Measurements from ENCODE around the gene OPCML. TPM values are rescaled to one million over a fixed set of nuclear protein-coding genes. Genes with fewer than 3 reads are reported as not detected.

OPCML gene
- total RNA-seq, 1 experiment from 2014 or later: 0.94 TPM

GRCh38 chr11:133065847-133066485 is 466.3 kb downstream of the OPCML start:
- H3K4me2 ChIP-seq (ENCODE audit: insufficient read depth, insufficient read length, low read length): no peak overlapping the region
- H3K27me3 ChIP-seq (ENCODE audit: insufficient read depth, low read length): no peaks in the 10 kb centered on the region
- no peaks in the 10 kb centered on the region for H3K79me2 ChIP-seq (ENCODE audit: insufficient read depth, low read length)
- no peak for TF ChIP-seq CTCF (conservative IDR thresholded peaks at IDR 0.05)
- no peaks in the 10 kb centered on the region for H4K20me1 ChIP-seq (ENCODE audit: control insufficient read depth, insufficient read depth, insufficient read length)
- H3K56ac ChIP-seq (ENCODE audit: insufficient read length, low read depth, low read length): no peak overlapping the region
- Mint-ChIP-seq H3K36me3 (ENCODE audit: insufficient read depth in 1 of 3, low read depth in 3 of 3) (no peaks in the 10 kb centered on the region; a peak in 1 of 7 replicates), H3K27ac (no peak overlapping the region; a peak in 1 of 7 replicates), H3K4me1 (peaks cover 30 to 34% of the 10 kb centered on the region in 2 experiments), H3K9me3 (no peaks in the 10 kb centered on the region), H3K4me3 (no peak overlapping the region), H3K27me3 (ENCODE audit: low read depth) (peaks cover 49% of the 10 kb centered on the region)
- no peak overlapping the region for H3K18ac ChIP-seq (ENCODE audit: insufficient read length, low read depth, low read length)
- H2AFZ ChIP-seq (ENCODE audit: low read length): no peak overlapping the region
- no CpG with 5 or more reads among the region's 13 CpGs for WGBS (ENCODE audit: extremely low coverage, insufficient read length, low lambda C conversion rate)
- no peak overlapping the region for H2BK120ac ChIP-seq (ENCODE audit: low read depth, low read length, poor library complexity, severe bottlenecking)
- no peak for DNase-seq
- H3K9me3 ChIP-seq (ENCODE audit: control insufficient read depth, low read depth, low read length): no peaks in the 10 kb centered on the region
- H3T11ph ChIP-seq (ENCODE audit: low read length): no peak overlapping the region
- no peak overlapping the region for H4K8ac ChIP-seq (replicated peaks; ENCODE audit: insufficient read length, low read depth, low read length)
- H3K23ac ChIP-seq (ENCODE audit: insufficient read length, low read depth, low read length): no peak overlapping the region
- no peak overlapping the region for H3K4ac ChIP-seq (ENCODE audit: low read depth, low read length)
- H3K9ac ChIP-seq (ENCODE audit: extremely low read depth, insufficient read length, low read length): no peak overlapping the region
- H2BK12ac ChIP-seq (ENCODE audit: insufficient read length, low read depth, low read length): no peak overlapping the region
- H3K23me2 ChIP-seq (ENCODE audit: insufficient read length, low read depth, low read length, poor library complexity, severe bottlenecking): peaks cover 7% of the 10 kb centered on the region
- H2BK20ac ChIP-seq (ENCODE audit: low read depth, low read length, poor library complexity, severe bottlenecking): no peak overlapping the region
- H2BK5ac ChIP-seq (ENCODE audit: insufficient read length, low read length): no peak overlapping the region
- H2AK5ac ChIP-seq (ENCODE audit: insufficient read length, low read length): no peak overlapping the region
- no peak overlapping the region for H4K91ac ChIP-seq (ENCODE audit: insufficient read length, low read depth, low read length)
- H3K4me1 ChIP-seq (ENCODE audit: insufficient read depth, low read length): peaks cover 8% of the 10 kb centered on the region; the same call in 1 of the 2 replicates
- H2BK15ac ChIP-seq (ENCODE audit: low read depth, low read length): no peak overlapping the region
- H3K27ac ChIP-seq (ENCODE audit: insufficient read length, low read depth, low read length): no peak overlapping the region
- no peaks in the 10 kb centered on the region for H3K79me1 ChIP-seq (ENCODE audit: insufficient read depth, low read depth, low read length, poor library complexity, severe bottlenecking)
- no peak overlapping the region for H3K14ac ChIP-seq (ENCODE audit: insufficient read depth, low read length)
- no peak overlapping the region for H4K5ac ChIP-seq (ENCODE audit: insufficient read length, low read depth, low read length)

Data from H9 (cell line).